HepG2 (cell line): Measurements from ENCODE around the gene YTHDF1. TPM values are rescaled to one million over a fixed set of nuclear protein-coding genes. Genes with fewer than 3 reads are reported as not detected.

ENCODE experiments used
- ATAC-seq: fragments of 200-7000 bp; cut with Tn5 transposase; 3 replicates; pipeline ENCODE4 v1.9.1; 2020; ENCODE audit warnings: mild to moderate bottlenecking, moderate library complexity
- BruUV-seq: library from RNA; stranded (reverse); fragments of 400-500 nt; replicated peaks from 2 replicates; lab custom pipeline; 2021; lab: Mats Ljungman, UMichigan
- CTCF ChIA-PET: fragments of 300-600 bp; formaldehyde crosslinking; extraction: SDS; loops from one replicate; lab custom pipeline; 2021; ENCODE audit warnings: low total read pairs, inconsistent platforms, low intra/inter-chr PET ratio; lab: Yijun Ruan, JAX
- POLR2A ChIA-PET: fragments of 350-600 bp; sonication (Branson Sonifier 250); formaldehyde crosslinking; loops from one replicate; lab custom pipeline; 2020; ENCODE audit warnings: antibody characterized with exemption, inconsistent platforms; lab: Yijun Ruan, JAX
- DNase-seq: peaks from one replicate; pipeline ENCODE4 v3.0.0-alpha.2; 2015; ENCODE audit warnings: low spot score
- FAIRE-seq: peaks from 3 replicates; lab custom pipeline; 2011; peaks lifted over from hg19 to GRCh38; lab: Jason Lieb, UNC
- H2AFZ ChIP-seq: one replicate; pipeline ENCODE4 v1.6.1; 2011; ENCODE audit warnings: low read length, inconsistent platforms
- H3K27ac ChIP-seq: fragments of 300-600 bp; 3 replicates; pipeline ENCODE4 v1.8.0; 2011; ENCODE audit warnings: mixed run types, mild to moderate bottlenecking, mixed read lengths, low read length, inconsistent platforms; ENCODE audit not compliant: insufficient read depth; ENCODE audit errors: extremely low read length
- H3K27me3 ChIP-seq, 2 experiments: fragments of 200-600 bp in 1 of 2; 2 replicates in 1 of 2; 3 replicates in 1 of 2; pipeline versions ENCODE4 v1.6.0 to v1.8.0; 2011; ENCODE audit warnings: low read length in 2 of 2, mild to moderate bottlenecking in 2 of 2, moderate library complexity in 2 of 2, inconsistent platforms in 1 of 2; ENCODE audit not compliant: insufficient read depth in 2 of 2, control insufficient read depth in 1 of 2
- H3K36me3 ChIP-seq, 2 experiments: fragments of 200-600 bp in 1 of 2; replicated peaks in 1 of 2; 2 replicates in 1 of 2; 3 replicates in 1 of 2; pipeline versions ENCODE4 v1.5.1 to v1.8.0; 2011; ENCODE audit warnings: low read length in 2 of 2, inconsistent platforms in 1 of 2; ENCODE audit not compliant: insufficient read depth in 2 of 2, control insufficient read depth in 1 of 2
- H3K4me1 ChIP-seq: 2 replicates; pipeline ENCODE4 v1.5.1; 2012; ENCODE audit warnings: low read length, inconsistent platforms; ENCODE audit not compliant: insufficient read depth
- H3K4me2 ChIP-seq: 2 replicates; pipeline ENCODE4 v1.6.0; 2011; ENCODE audit warnings: low read depth, low read length, inconsistent platforms
- H3K4me3 ChIP-seq, 3 experiments: fragments of 200-600 bp in 1 of 3; sonication (generic), shearing (Covaris generic) in 1 of 3; replicated peaks in 1 of 3; 2 replicates each; pipeline ENCODE4 v1.5.1; 2011 to 2016; ENCODE audit warnings: low read length in 3 of 3, inconsistent platforms in 2 of 3, low read depth in 2 of 3, mild to moderate bottlenecking in 2 of 3, control low read depth in 1 of 3, mixed read lengths in 1 of 3; ENCODE audit not compliant: insufficient read depth in 1 of 3
- H3K79me2 ChIP-seq: one replicate; pipeline ENCODE4 v1.6.1; 2011; ENCODE audit warnings: low read length, inconsistent platforms; ENCODE audit not compliant: insufficient read depth
- H3K9ac ChIP-seq: 2 replicates; pipeline ENCODE4 v1.6.0; 2011; ENCODE audit warnings: mild to moderate bottlenecking, low read depth, low read length, inconsistent platforms; ENCODE audit not compliant: insufficient read depth
- H3K9me3 ChIP-seq: 2 replicates; pipeline ENCODE4 v1.5.1; 2012; ENCODE audit warnings: mild to moderate bottlenecking, low read length
- H4K20me1 ChIP-seq: 2 replicates; pipeline ENCODE4 v1.6.0; 2011; ENCODE audit warnings: inconsistent platforms, mild to moderate bottlenecking, low read length, moderate library complexity; ENCODE audit not compliant: insufficient read depth
- BATF2 ChIP-seq: sonication (generic); formaldehyde crosslinking; IDR thresholded peaks from 2 replicates; pipeline ENCODE4 v1.8.0; 2022; ENCODE audit warnings: mild to moderate bottlenecking, missing genetic modification reagents, moderate library complexity
- ETS1 ChIP-seq: sonication (generic); formaldehyde crosslinking; IDR thresholded peaks from 2 replicates; pipeline ENCODE4 v1.4.0; 2020; ENCODE audit warnings: missing genetic modification reagents
- FOXK2 ChIP-seq: fragments of 450-650 bp; IDR thresholded peaks from 2 replicates; pipeline ENCODE4 v1.6.1; 2016
- NRL ChIP-seq: sonication (generic); formaldehyde crosslinking; IDR thresholded peaks from 2 replicates; pipeline ENCODE4 v1.5.0; 2020; ENCODE audit warnings: missing genetic modification reagents, mild to moderate bottlenecking, moderate library complexity, borderline replicate concordance
- RBM22 ChIP-seq: fragments of 200-400 bp; formaldehyde crosslinking; optimal IDR thresholded peaks from 2 replicates; pipeline ENCODE3; 2017; ENCODE audit warnings: mild to moderate bottlenecking, low read length, moderate library complexity
- SNRNP70 ChIP-seq: fragments of 200-400 bp; formaldehyde crosslinking; IDR thresholded peaks from 2 replicates; pipeline ENCODE4 v1.6.1; 2017; ENCODE audit warnings: mild to moderate bottlenecking, low read depth, low read length, moderate library complexity
- ZBTB38 ChIP-seq: sonication (generic); formaldehyde crosslinking; IDR thresholded peaks from 2 replicates; pipeline ENCODE4 v1.5.1; 2020; ENCODE audit warnings: mild to moderate bottlenecking, missing genetic modification reagents
- ZKSCAN5 ChIP-seq: sonication (generic); formaldehyde crosslinking; IDR thresholded peaks from 2 replicates; pipeline ENCODE4 v1.5.1; 2020; ENCODE audit warnings: mild to moderate bottlenecking, missing genetic modification reagents
- WGBS: methylation state at CpG from one replicate; pipeline ENCODE4 v1.1.6; 2017; ENCODE audit warnings: low lambda C conversion rate; 5-methylcytosine and 5-hydroxymethylcytosine counted together
- in situ Hi-C: cut with HindIII; loops from 2 replicates; pipeline ENCODE4 v1.10.0; 2017; ENCODE audit warnings: low pct_unique_long_range_greater_than_20kb; ENCODE audit not compliant: extremely low pct_ligation_motif_present
- intact Hi-C: fragments of 100-400 bp; cut with micrococcal nuclease; formaldehyde crosslinking; loops from one replicate; pipeline ENCODE4 v1.10.0; 2022; ENCODE audit not compliant: unreplicated experiment
- polyA plus RNA-seq, 8 experiments: library from polyadenylated mRNA; depleted of rRNA in 3 of 8; stranded (reverse) in 7 of 8; unstranded in 1 of 8; fragments of >200 nt; fragmentation: Illumina TruSeq in 4 of 8; extraction: Trizol in 4 of 8; gene quantifications; 2 replicates each; pipeline versions ENCODE4 v1.2.1 to v1.2.3, GENCODE V29; 2011 to 2016; ENCODE audit warnings: low read depth in 4 of 8, missing spikeins in 1 of 8, mixed read lengths in 1 of 8; ENCODE audit not compliant: insufficient read depth in 1 of 8
- total RNA-seq, 5 experiments: library from RNA; depleted of rRNA; stranded (reverse); fragments of >200 nt; fragmentation: Illumina TruSeq; extraction: Trizol; gene quantifications; 2 replicates each; pipeline ENCODE4 v1.2.3, GENCODE V29; 2016; ENCODE audit warnings: low read depth in 1 of 5

Gene YTHDF1
- total and polyA plus RNA-seq, 2 of the 13 experiments (the other 11 are each of a cell fraction or from before 2014, with no cell fraction given): 34.5 to 37.7 TPM

GRCh38 chr20:63202021-63202420 is 13.9 kb downstream of the YTHDF1 start:
- H4K20me1 ChIP-seq: peaks cover 85% of the 10 kb centered on the region
- no peak for ATAC-seq
- POLR2A ChIA-PET: no interaction called here

More at GRCh38 chr20:63202021-63202420, 13.9 kb downstream of the YTHDF1 start:
- Histone ChIP-seq H2AFZ (no peak overlapping the region), H3K4me2 (no peak overlapping the region), H3K4me1 (peaks cover 30% of the 10 kb centered on the region), H3K27me3 (no peaks in the 10 kb centered on the region), H3K9ac (no peak overlapping the region), H3K9me3 (no peaks in the 10 kb centered on the region), H3K4me3 (no peak overlapping the region), H3K36me3 (peaks cover 61 to 81% of the 10 kb centered on the region in 2 experiments), H3K79me2 (peaks cover 72% of the 10 kb centered on the region), H3K27ac (no peak overlapping the region)
- 97% methylated on average over 17 of the region's 17 CpGs for WGBS
- FAIRE-seq (no peak), DNase-seq (no peak)
- TF ChIP-seq ETS1 (CRISPR knock-in tag) (no peak), SNRNP70 (no peak), ZBTB38 (CRISPR knock-in tag) (peak; percentile 48; the same call in 1 of the 2 replicates), ZKSCAN5 (CRISPR knock-in tag) (no peak), NRL (0 out of 2 replicates have a peak, but pooled peaks have one; percentile 48), BATF2 (CRISPR knock-in tag) (no peak), RBM22 (peak; percentile 39), FOXK2 (no peak)
- BruUV-seq: no TSS peak
- in situ Hi-C loops (no loop called here), intact Hi-C loops (no loop called here)
- CTCF ChIA-PET: no interaction called here
